ENCODE results near the gene INCENP.

Gene INCENP

GRCh38 chr11:62169935-62170334 lies 46.1 kb downstream of the INCENP start:
- H3K36me3 ChIP-seq (ENCODE audit: control insufficient read depth in 1 of 2, insufficient read depth in 2 of 2, low read length in 2 of 2), result no peaks in the 10 kb centered on the region

GRCh38 chr11:62171261-62171723 lies 47.5 kb downstream of the INCENP start:
- Histone ChIP-seq H3K27me3 (ENCODE audit: control insufficient read depth in 1 of 2, insufficient read depth in 2 of 2, low read length in 2 of 2) (peaks cover 4 to 7% of the 10 kb centered on the region in 2 donors), H3K9ac (ENCODE audit: low read depth in 1 of 2, low read length in 2 of 2) (no peak overlapping the region), H3K27ac (ENCODE audit: low read depth, low read length) (no peak overlapping the region), H3K4me3 (ENCODE audit: low read depth in 1 of 2, low read length in 2 of 2) (no peak overlapping the region), H3K4me1 (ENCODE audit: control insufficient read depth in 1 of 2, insufficient read depth in 2 of 2, low read length in 2 of 2) (no peaks in the 10 kb centered on the region), H3K9me3 (ENCODE audit: control insufficient read depth in 1 of 2, low read length in 2 of 2) (no peaks in the 10 kb centered on the region), H3K36me3 (ENCODE audit: control insufficient read depth in 1 of 2, insufficient read depth in 2 of 2, low read length in 2 of 2) (no peaks in the 10 kb centered on the region)

More at GRCh38 chr11:62169935-62170334, 46.1 kb downstream of the INCENP start:
- H3K27me3 ChIP-seq (ENCODE audit: control insufficient read depth in 1 of 2, insufficient read depth in 2 of 2, low read length in 2 of 2), result peaks cover 7 to 9% of the 10 kb centered on the region in 2 donors
- no peak overlapping the region for H3K4me3 ChIP-seq (ENCODE audit: low read depth in 1 of 2, low read length in 2 of 2)
- no peak overlapping the region for H3K27ac ChIP-seq (ENCODE audit: low read depth, low read length)
- no peaks in the 10 kb centered on the region for H3K9me3 ChIP-seq (ENCODE audit: control insufficient read depth in 1 of 2, low read length in 2 of 2)
- no peak overlapping the region for H3K9ac ChIP-seq (ENCODE audit: low read depth in 1 of 2, low read length in 2 of 2)
- no peaks in the 10 kb centered on the region for H3K4me1 ChIP-seq (ENCODE audit: control insufficient read depth in 1 of 2, insufficient read depth in 2 of 2, low read length in 2 of 2)

GRCh38 chr11:62172294-62172693 lies 48.5 kb downstream of the INCENP start:
- no peaks in the 10 kb centered on the region for H3K36me3 ChIP-seq (ENCODE audit: control insufficient read depth in 1 of 2, insufficient read depth in 2 of 2, low read length in 2 of 2)
- no peak overlapping the region for H3K27ac ChIP-seq (ENCODE audit: low read depth, low read length)
- H3K27me3 ChIP-seq (ENCODE audit: control insufficient read depth in 1 of 2, insufficient read depth in 2 of 2, low read length in 2 of 2), result peaks cover 4% of the 10 kb centered on the region in 2 donors

GRCh38 chr11:62176766-62177165 lies 53.0 kb downstream of the INCENP start:
- Histone ChIP-seq H3K27ac (ENCODE audit: low read depth, low read length) (no peak overlapping the region), H3K9me3 (ENCODE audit: control insufficient read depth in 1 of 2, low read length in 2 of 2) (no peaks in the 10 kb centered on the region), H3K9ac (ENCODE audit: low read depth in 1 of 2, low read length in 2 of 2) (no peak overlapping the region), H3K27me3 (ENCODE audit: control insufficient read depth in 1 of 2, insufficient read depth in 2 of 2, low read length in 2 of 2) (peaks cover 2 to 16% of the 10 kb centered on the region in 2 donors), H3K4me3 (ENCODE audit: low read depth in 1 of 2, low read length in 2 of 2) (no peak overlapping the region), H3K4me1 (ENCODE audit: control insufficient read depth in 1 of 2, insufficient read depth in 2 of 2, low read length in 2 of 2) (no peaks in the 10 kb centered on the region), H3K36me3 (ENCODE audit: control insufficient read depth in 1 of 2, insufficient read depth in 2 of 2, low read length in 2 of 2) (no peaks in the 10 kb centered on the region)

More at GRCh38 chr11:62172294-62172693, 48.5 kb downstream of the INCENP start:
- no peak overlapping the region for H3K9ac ChIP-seq (ENCODE audit: low read depth in 1 of 2, low read length in 2 of 2)
- H3K4me3 ChIP-seq (ENCODE audit: low read depth in 1 of 2, low read length in 2 of 2), result no peak overlapping the region
- H3K9me3 ChIP-seq (ENCODE audit: control insufficient read depth in 1 of 2, low read length in 2 of 2), result no peaks in the 10 kb centered on the region
- no peaks in the 10 kb centered on the region for H3K4me1 ChIP-seq (ENCODE audit: control insufficient read depth in 1 of 2, insufficient read depth in 2 of 2, low read length in 2 of 2)

- H3K36me3 ChIP-seq (ENCODE audit: control insufficient read depth in 1 of 2, insufficient read depth in 2 of 2, low read length in 2 of 2), result no peaks in the 10 kb centered on the region
- peaks cover 2 to 12% of the 10 kb centered on the region in 2 donors for H3K27me3 ChIP-seq (ENCODE audit: control insufficient read depth in 1 of 2, insufficient read depth in 2 of 2, low read length in 2 of 2)
- no peak overlapping the region for H3K4me3 ChIP-seq (ENCODE audit: low read depth in 1 of 2, low read length in 2 of 2)
- no peak overlapping the region for H3K9ac ChIP-seq (ENCODE audit: low read depth in 1 of 2, low read length in 2 of 2)
- H3K9me3 ChIP-seq (ENCODE audit: control insufficient read depth in 1 of 2, low read length in 2 of 2), result peaks cover 0 to 3% of the 10 kb centered on the region in 2 donors
- no peaks in the 10 kb centered on the region for H3K4me1 ChIP-seq (ENCODE audit: control insufficient read depth in 1 of 2, insufficient read depth in 2 of 2, low read length in 2 of 2)
- no peak overlapping the region for H3K27ac ChIP-seq (ENCODE audit: low read depth, low read length)
These were observed 56.2 kb downstream of the INCENP start for GRCh38 chr11:62179995-62180394.

GRCh38 chr11:62181097-62181496 lies 57.3 kb downstream of the INCENP start:
- Histone ChIP-seq H3K4me3 (ENCODE audit: low read depth in 1 of 2, low read length in 2 of 2) (no peak overlapping the region), H3K9ac (ENCODE audit: low read depth in 1 of 2, low read length in 2 of 2) (no peak overlapping the region), H3K27me3 (ENCODE audit: control insufficient read depth in 1 of 2, insufficient read depth in 2 of 2, low read length in 2 of 2) (peaks cover 2 to 12% of the 10 kb centered on the region in 2 donors), H3K27ac (ENCODE audit: low read depth, low read length) (no peak overlapping the region), H3K36me3 (ENCODE audit: control insufficient read depth in 1 of 2, insufficient read depth in 2 of 2, low read length in 2 of 2) (no peaks in the 10 kb centered on the region), H3K9me3 (ENCODE audit: control insufficient read depth in 1 of 2, low read length in 2 of 2) (peaks cover 0 to 3% of the 10 kb centered on the region in 2 donors), H3K4me1 (ENCODE audit: control insufficient read depth in 1 of 2, insufficient read depth in 2 of 2, low read length in 2 of 2) (no peaks in the 10 kb centered on the region)

GRCh38 chr11:62182147-62182891 lies 58.5 kb downstream of the INCENP start:
- Histone ChIP-seq H3K27me3 (ENCODE audit: control insufficient read depth in 1 of 2, insufficient read depth in 2 of 2, low read length in 2 of 2) (peaks cover 2 to 12% of the 10 kb centered on the region in 2 donors), H3K4me3 (ENCODE audit: low read depth in 1 of 2, low read length in 2 of 2) (no peak overlapping the region), H3K27ac (ENCODE audit: low read depth, low read length) (no peak overlapping the region), H3K36me3 (ENCODE audit: control insufficient read depth in 1 of 2, insufficient read depth in 2 of 2, low read length in 2 of 2) (no peaks in the 10 kb centered on the region), H3K9me3 (ENCODE audit: control insufficient read depth in 1 of 2, low read length in 2 of 2) (peaks cover 0 to 3% of the 10 kb centered on the region in 2 donors), H3K4me1 (ENCODE audit: control insufficient read depth in 1 of 2, insufficient read depth in 2 of 2, low read length in 2 of 2) (no peaks in the 10 kb centered on the region), H3K9ac (ENCODE audit: low read depth in 1 of 2, low read length in 2 of 2) (no peak overlapping the region)

GRCh38 chr11:62186195-62186594 lies 62.4 kb downstream of the INCENP start:
- Histone ChIP-seq H3K4me1 (ENCODE audit: control insufficient read depth in 1 of 2, insufficient read depth in 2 of 2, low read length in 2 of 2) (no peaks in the 10 kb centered on the region), H3K27ac (ENCODE audit: low read depth, low read length) (no peak overlapping the region), H3K9ac (ENCODE audit: low read depth in 1 of 2, low read length in 2 of 2) (no peak overlapping the region), H3K36me3 (ENCODE audit: control insufficient read depth in 1 of 2, insufficient read depth in 2 of 2, low read length in 2 of 2) (no peaks in the 10 kb centered on the region), H3K27me3 (ENCODE audit: control insufficient read depth in 1 of 2, insufficient read depth in 2 of 2, low read length in 2 of 2) (peaks cover 7 to 9% of the 10 kb centered on the region in 2 donors), H3K4me3 (ENCODE audit: low read depth in 1 of 2, low read length in 2 of 2) (no peak overlapping the region), H3K9me3 (ENCODE audit: control insufficient read depth in 1 of 2, low read length in 2 of 2) (peaks cover 0 to 3% of the 10 kb centered on the region in 2 donors)

GRCh38 chr11:62190011-62190410 lies 66.2 kb downstream of the INCENP start, which contains the start of gene SCGB1D1:
Gene SCGB1D1, plus strand, starts transcription at chr11:62190216. Its CDS starts 69 bp downstream, at chr11:62190285.
- no peak within 1 kb of the TSS for H3K4me3 ChIP-seq (ENCODE audit: low read depth in 1 of 2, low read length in 2 of 2)
- H3K36me3 ChIP-seq (ENCODE audit: control insufficient read depth in 1 of 2, insufficient read depth in 2 of 2, low read length in 2 of 2), result no peaks in the 10 kb centered on the region
- H3K9ac ChIP-seq (ENCODE audit: low read depth in 1 of 2, low read length in 2 of 2), result no peak within 1 kb of the TSS
- H3K4me1 ChIP-seq (ENCODE audit: control insufficient read depth in 1 of 2, insufficient read depth in 2 of 2, low read length in 2 of 2), result no peaks in the 10 kb centered on the region
- no peak within 1 kb of the TSS for H3K27ac ChIP-seq (ENCODE audit: low read depth, low read length)
- no peaks in the 10 kb centered on the region for H3K9me3 ChIP-seq (ENCODE audit: control insufficient read depth in 1 of 2, low read length in 2 of 2)
- H3K27me3 ChIP-seq (ENCODE audit: control insufficient read depth in 1 of 2, insufficient read depth in 2 of 2, low read length in 2 of 2), result peaks cover 7 to 18% of the 10 kb centered on the region in 2 donors

GRCh38 chr11:62193952-62194351 lies 70.1 kb downstream of the INCENP start:
- H3K4me3 ChIP-seq (ENCODE audit: low read depth in 1 of 2, low read length in 2 of 2), result no peak overlapping the region
- peaks cover 13 to 24% of the 10 kb centered on the region in 2 donors for H3K27me3 ChIP-seq (ENCODE audit: control insufficient read depth in 1 of 2, insufficient read depth in 2 of 2, low read length in 2 of 2)
- no peak overlapping the region for H3K9ac ChIP-seq (ENCODE audit: low read depth in 1 of 2, low read length in 2 of 2)
- H3K9me3 ChIP-seq (ENCODE audit: control insufficient read depth in 1 of 2, low read length in 2 of 2), result no peaks in the 10 kb centered on the region
- no peak overlapping the region for H3K27ac ChIP-seq (ENCODE audit: low read depth, low read length)
- no peaks in the 10 kb centered on the region for H3K36me3 ChIP-seq (ENCODE audit: control insufficient read depth in 1 of 2, insufficient read depth in 2 of 2, low read length in 2 of 2)
- H3K4me1 ChIP-seq (ENCODE audit: control insufficient read depth in 1 of 2, insufficient read depth in 2 of 2, low read length in 2 of 2), result no peaks in the 10 kb centered on the region
